RWPE1 (cell line): ENCODE results near the gene TERT.
"Not testable (repeated sequence)": the region's sequence is repeated elsewhere in the genome, so short reads cannot be mapped to it uniquely, and the experiment has no call there.

Experiments used
- CTCF ChIA-PET: fragments of 350-600 bp; sonication (Branson Sonifier 250); formaldehyde crosslinking; extraction: SDS; loops from one replicate; lab custom pipeline; 2021; lab: Yijun Ruan, JAX
- POLR2A ChIA-PET: fragments of 400-600 bp; formaldehyde crosslinking; extraction: SDS; loops from one replicate; lab custom pipeline; 2020; ENCODE audit warnings: antibody characterized with exemption; ENCODE audit not compliant: low non-redundant PET; lab: Yijun Ruan, JAX
- DNase-seq: peaks from one replicate; pipeline ENCODE4 v3.0.0; 2012; ENCODE audit warnings: low spot score
- H3K27ac ChIP-seq: fragments of 450-650 bp; 2 replicates; pipeline ENCODE4 v1.5.1; 2017
- CTCF ChIP-seq: fragments of 450-650 bp; conservative IDR thresholded peaks from 2 replicates; pipeline ENCODE4 v1.5.1; 2017; ENCODE audit warnings: low read depth, mild to moderate bottlenecking

Gene TERT

GRCh38 chr5:1276930-1277329 lies 17.9 kb downstream of the TERT start:
- CTCF ChIA-PET = no interaction called here
- DNase-seq = no peak
- no peak for TF ChIP-seq CTCF
- H3K27ac ChIP-seq = no peak overlapping the region
- POLR2A ChIA-PET = no interaction called here

- DNase-seq, POLR2A ChIA-PET, H3K27ac ChIP-seq, CTCF ChIA-PET: not testable (repeated sequence)
These were observed 19.2 kb downstream of the TERT start for GRCh38 chr5:1275397-1276391.

GRCh38 chr5:1274471-1274870 lies 20.4 kb downstream of the TERT start:
- H3K27ac ChIP-seq = no peak overlapping the region
- no peak for DNase-seq
- TF ChIP-seq CTCF = no peak
- ChIA-PET CTCF (no interaction called here), POLR2A (no interaction called here)

- H3K27ac ChIP-seq = no peak overlapping the region
- no peak for TF ChIP-seq CTCF
- ChIA-PET POLR2A (no interaction called here), CTCF (no interaction called here)
- no peak for DNase-seq
These were observed 21.1 kb downstream of the TERT start for GRCh38 chr5:1273745-1274144.

- CTCF ChIA-PET = interaction anchor here (0.7 kb wide), 1 partner anchor 252 kb away, joined by 3 read pairs; the partner anchor contains the start of gene LPCAT1
- no peak for TF ChIP-seq CTCF
- DNase-seq = no peak
- H3K27ac ChIP-seq = no peak overlapping the region
- POLR2A ChIA-PET = no interaction called here
These were observed 22.7 kb downstream of the TERT start for GRCh38 chr5:1272201-1272600.

- no peak for DNase-seq
- H3K27ac ChIP-seq = no peak overlapping the region
- ChIA-PET POLR2A (no interaction called here), CTCF (interaction anchor here (0.7 kb wide), 1 partner anchor 253 kb away, joined by 3 read pairs; the partner anchor contains the start of gene LPCAT1)
- no peak for TF ChIP-seq CTCF
These were observed 23.6 kb downstream of the TERT start for GRCh38 chr5:1270933-1271914.
